Mammary epithelial cell (primary cell): Measurements from ENCODE around the gene NTM.

Source experiments
- EZH2 ChIP-seq: IDR thresholded peaks from 2 replicates; pipeline ENCODE4 v1.6.1; 2012; ENCODE audit warnings: low read length, inconsistent platforms, borderline replicate concordance
- TF ChIP-seq, protein P1 (sequence below), 2 donors: IDR thresholded peaks in 1 of 2; conservative IDR thresholded peaks in 1 of 2; 2 replicates each; pipeline ENCODE4 v1.5.1; 2011 to 2012; ENCODE audit warnings: inconsistent platforms in 2 of 2, low read length in 2 of 2, mild to moderate bottlenecking in 2 of 2, control low read depth in 1 of 2, low read depth in 1 of 2; ENCODE audit not compliant: insufficient read depth in 1 of 2; ENCODE audit errors: extremely low read depth in 1 of 2

DNA sequence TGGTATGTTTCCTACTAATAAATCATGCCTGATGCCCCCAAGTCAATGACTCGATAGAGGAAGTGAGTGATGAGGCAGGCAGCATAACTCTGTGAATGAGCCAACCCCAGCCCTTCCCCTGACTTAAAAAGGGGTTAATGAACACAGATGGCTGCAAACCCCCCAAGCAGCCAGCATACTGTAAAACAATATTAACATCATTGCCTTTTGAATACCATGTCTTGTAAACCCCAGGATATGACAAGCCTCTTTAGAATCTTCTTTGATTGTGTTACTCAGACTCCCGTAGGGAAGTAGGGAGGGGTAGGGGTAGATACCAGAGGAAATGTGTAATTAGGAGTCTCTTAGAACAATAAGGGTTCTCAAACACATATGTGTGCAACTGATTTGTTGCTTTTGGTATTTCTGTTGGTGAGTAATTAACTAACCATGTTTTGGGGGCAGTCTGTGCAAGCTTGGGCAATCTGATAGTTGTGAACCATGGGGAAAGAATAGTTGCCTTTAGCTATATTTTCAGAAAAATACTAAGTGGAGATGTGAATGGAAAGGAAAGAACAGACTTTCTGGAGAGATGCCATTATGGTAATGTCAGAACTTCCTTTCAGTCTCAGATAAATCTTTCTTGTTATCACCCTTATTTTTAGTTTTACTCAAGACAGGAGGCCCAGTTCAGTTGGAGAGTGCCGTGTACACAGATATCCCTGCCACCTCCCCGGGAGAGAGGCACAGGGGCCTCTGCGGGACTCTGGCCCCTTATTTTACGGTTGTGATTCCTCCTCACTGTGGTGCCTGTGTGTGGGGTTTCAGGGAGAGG lies 701.8 kb downstream of the NTM start:
- TF ChIP-seq, protein P1, sequence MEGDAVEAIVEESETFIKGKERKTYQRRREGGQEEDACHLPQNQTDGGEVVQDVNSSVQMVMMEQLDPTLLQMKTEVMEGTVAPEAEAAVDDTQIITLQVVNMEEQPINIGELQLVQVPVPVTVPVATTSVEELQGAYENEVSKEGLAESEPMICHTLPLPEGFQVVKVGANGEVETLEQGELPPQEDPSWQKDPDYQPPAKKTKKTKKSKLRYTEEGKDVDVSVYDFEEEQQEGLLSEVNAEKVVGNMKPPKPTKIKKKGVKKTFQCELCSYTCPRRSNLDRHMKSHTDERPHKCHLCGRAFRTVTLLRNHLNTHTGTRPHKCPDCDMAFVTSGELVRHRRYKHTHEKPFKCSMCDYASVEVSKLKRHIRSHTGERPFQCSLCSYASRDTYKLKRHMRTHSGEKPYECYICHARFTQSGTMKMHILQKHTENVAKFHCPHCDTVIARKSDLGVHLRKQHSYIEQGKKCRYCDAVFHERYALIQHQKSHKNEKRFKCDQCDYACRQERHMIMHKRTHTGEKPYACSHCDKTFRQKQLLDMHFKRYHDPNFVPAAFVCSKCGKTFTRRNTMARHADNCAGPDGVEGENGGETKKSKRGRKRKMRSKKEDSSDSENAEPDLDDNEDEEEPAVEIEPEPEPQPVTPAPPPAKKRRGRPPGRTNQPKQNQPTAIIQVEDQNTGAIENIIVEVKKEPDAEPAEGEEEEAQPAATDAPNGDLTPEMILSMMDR (conservative IDR thresholded peaks at IDR 0.05 in 1 of 2, IDR thresholded peaks at IDR 0.05 in 1 of 2; ENCODE audit: extremely low read depth in 1 of 2, insufficient read depth in 1 of 2, low read depth in 1 of 2, low read length in 2 of 2) = no peak
- TF ChIP-seq EZH2 = no peak
